ENCODE data around the gene SUN3. TPM values are rescaled to one million over a fixed set of nuclear protein-coding genes. Genes with fewer than 3 reads are reported as not detected.

Gene SUN3
- total and polyA plus RNA-seq, 4 donors = not detected

GRCh38 chr7:48038815-48039506, 10.1 kb upstream of the SUN3 start:
- no peak overlapping the region for H3K4me3 ChIP-seq (ENCODE audit: low read length in 2 of 2)
- H3K4me1 ChIP-seq (ENCODE audit: control insufficient read depth in 1 of 2, insufficient read depth in 2 of 2, low read length in 2 of 2) = no peaks in the 10 kb centered on the region
- no peaks in the 10 kb centered on the region for H3K27me3 ChIP-seq (ENCODE audit: control insufficient read depth in 1 of 2, insufficient read depth in 2 of 2, low read length in 1 of 2)
- no peaks in the 10 kb centered on the region for H3K36me3 ChIP-seq (ENCODE audit: control insufficient read depth in 1 of 2, insufficient read depth in 2 of 2, low read length in 1 of 2)
- no peak overlapping the region for H3K27ac ChIP-seq (ENCODE audit: low read depth in 1 of 2, low read length in 2 of 2)
- ATAC-seq (ENCODE audit: low FRiP score) (no peak), DNase-seq (no peak)
- intact Hi-C loops (cut with DNase I) = loop anchor here (5.0 to 10.0 kb wide), 4 partner anchors 48 to 68 kb away; partner anchors contain the start of gene UPP1 (in 1 of the 2)
- 45 to 65% methylated on average over 5 of the region's 5 CpGs for WGBS, 2 donors
- no peaks in the 10 kb centered on the region for H3K9me3 ChIP-seq (ENCODE audit: control insufficient read depth, low read length)

- H3K27me3 ChIP-seq (ENCODE audit: control insufficient read depth in 1 of 2, insufficient read depth in 2 of 2, low read length in 1 of 2) = no peaks in the 10 kb centered on the region
- intact Hi-C loops (cut with DNase I) = loop anchor here (5.0 to 10.0 kb wide), 4 partner anchors 51 to 71 kb away; partner anchors contain the start of gene UPP1 (in 1 of the 2)
- WGBS, 2 donors = 1 to 2% methylated on average over 42 of the region's 42 CpGs
- ATAC-seq (ENCODE audit: low FRiP score) (peak; percentile 27), DNase-seq (peak; percentile 61 to 80)
- H3K36me3 ChIP-seq (ENCODE audit: control insufficient read depth in 1 of 2, insufficient read depth in 2 of 2, low read length in 1 of 2) = no peaks in the 10 kb centered on the region
- H3K4me3 ChIP-seq (ENCODE audit: low read length in 2 of 2) = peak overlapping the region in 1 of 2 donors; percentile 17
- H3K9me3 ChIP-seq (ENCODE audit: control insufficient read depth, low read length) = no peaks in the 10 kb centered on the region
- H3K4me1 ChIP-seq (ENCODE audit: control insufficient read depth in 1 of 2, insufficient read depth in 2 of 2, low read length in 2 of 2) = no peaks in the 10 kb centered on the region
- H3K27ac ChIP-seq (ENCODE audit: low read depth in 1 of 2, low read length in 2 of 2) = no peak overlapping the region
Observed at GRCh38 chr7:48035967-48036478, 7.1 kb upstream of the SUN3 start.

GRCh38 chr7:48035301-48035966, 6.5 kb upstream of the SUN3 start, which contains the start of gene C7orf57:
C7orf57 (plus strand) TSS chr7:48035543; CDS start chr7:48036309, 766 bp downstream.
- 1% methylated on average over 55 to 62 of the region's 62 CpGs for WGBS, 2 donors
- Histone ChIP-seq H3K4me3 (ENCODE audit: low read length in 2 of 2) (peak within 1 kb of the TSS; percentile 17 to 72), H3K4me1 (ENCODE audit: control insufficient read depth in 1 of 2, insufficient read depth in 2 of 2, low read length in 2 of 2) (no peaks in the 10 kb centered on the region), H3K9me3 (ENCODE audit: control insufficient read depth, low read length) (no peaks in the 10 kb centered on the region), H3K27me3 (ENCODE audit: control insufficient read depth in 1 of 2, insufficient read depth in 2 of 2, low read length in 1 of 2) (no peaks in the 10 kb centered on the region), H3K36me3 (ENCODE audit: control insufficient read depth in 1 of 2, insufficient read depth in 2 of 2, low read length in 1 of 2) (no peaks in the 10 kb centered on the region), H3K27ac (ENCODE audit: low read depth in 1 of 2, low read length in 2 of 2) (no peak within 1 kb of the TSS)
- peak; percentile 96 to 98 for DNase-seq
- peak; percentile 97 for ATAC-seq (ENCODE audit: low FRiP score)
- intact Hi-C loops (cut with DNase I) = loop anchor here (5.0 to 10.0 kb wide), 4 partner anchors 51 to 72 kb away; partner anchors contain the start of gene UPP1 (in 1 of the 2)

GRCh38 chr7:48033922-48034321, 5.0 kb upstream of the SUN3 start:
- Histone ChIP-seq H3K4me3 (ENCODE audit: low read length in 2 of 2) (no peak overlapping the region), H3K4me1 (ENCODE audit: control insufficient read depth in 1 of 2, insufficient read depth in 2 of 2, low read length in 2 of 2) (no peaks in the 10 kb centered on the region), H3K9me3 (ENCODE audit: control insufficient read depth, low read length) (no peaks in the 10 kb centered on the region), H3K27ac (ENCODE audit: low read depth in 1 of 2, low read length in 2 of 2) (no peak overlapping the region), H3K36me3 (ENCODE audit: control insufficient read depth in 1 of 2, insufficient read depth in 2 of 2, low read length in 1 of 2) (no peaks in the 10 kb centered on the region), H3K27me3 (ENCODE audit: control insufficient read depth in 1 of 2, insufficient read depth in 2 of 2, low read length in 1 of 2) (no peaks in the 10 kb centered on the region)
- ATAC-seq (ENCODE audit: low FRiP score) (no peak), DNase-seq (no peak)
- 46 to 56% methylated on average over 5 of the region's 5 CpGs for WGBS, 2 donors
- intact Hi-C loops (cut with DNase I) = loop anchor here in 1 of 2 donors (10.0 kb wide), 1 partner anchor 49 kb away; no protein-coding TSS in a partner anchor

- H3K9me3 ChIP-seq (ENCODE audit: control insufficient read depth, low read length) = no peaks in the 10 kb centered on the region
- no peak for DNase-seq
- intact Hi-C loops (cut with DNase I) = loop anchor here in 1 of 2 donors (10.0 kb wide), 1 partner anchor 46 kb away; no protein-coding TSS in a partner anchor
Observed at GRCh38 chr7:48031111-48031510, 2.2 kb upstream of the SUN3 start.

GRCh38 chr7:48025624-48026023, 3.3 kb downstream of the SUN3 start:
- DNase-seq = no peak
- peaks cover 2% of the 10 kb centered on the region for H3K9me3 ChIP-seq (ENCODE audit: control insufficient read depth, low read length)
- H3K27me3 ChIP-seq (ENCODE audit: control insufficient read depth in 1 of 2, insufficient read depth in 2 of 2, low read length in 1 of 2) = no peaks in the 10 kb centered on the region
- no peak for ATAC-seq (ENCODE audit: low FRiP score)
- no peak overlapping the region for H3K27ac ChIP-seq (ENCODE audit: low read depth in 1 of 2, low read length in 2 of 2)
- intact Hi-C loops (cut with DNase I) = no loop called here
- H3K4me1 ChIP-seq (ENCODE audit: control insufficient read depth in 1 of 2, insufficient read depth in 2 of 2, low read length in 2 of 2) = no peaks in the 10 kb centered on the region
- no peak overlapping the region for H3K4me3 ChIP-seq (ENCODE audit: low read length in 2 of 2)
- WGBS, 2 donors = 24 to 36% methylated on average over 5 of the region's 5 CpGs
- no peaks in the 10 kb centered on the region for H3K36me3 ChIP-seq (ENCODE audit: control insufficient read depth in 1 of 2, insufficient read depth in 2 of 2, low read length in 1 of 2)

More at GRCh38 chr7:48031111-48031510, 2.2 kb upstream of the SUN3 start:
- Histone ChIP-seq H3K27me3 (ENCODE audit: control insufficient read depth in 1 of 2, insufficient read depth in 2 of 2, low read length in 1 of 2) (no peaks in the 10 kb centered on the region), H3K4me3 (ENCODE audit: low read length in 2 of 2) (no peak overlapping the region), H3K4me1 (ENCODE audit: control insufficient read depth in 1 of 2, insufficient read depth in 2 of 2, low read length in 2 of 2) (no peaks in the 10 kb centered on the region), H3K36me3 (ENCODE audit: control insufficient read depth in 1 of 2, insufficient read depth in 2 of 2, low read length in 1 of 2) (no peaks in the 10 kb centered on the region), H3K27ac (ENCODE audit: low read depth in 1 of 2, low read length in 2 of 2) (no peak overlapping the region)
- 82 to 85% methylated on average over 2 of the region's 2 CpGs for WGBS, 2 donors
- ATAC-seq (ENCODE audit: low FRiP score) = no peak

GRCh38 chr7:48017674-48018073, 11.2 kb downstream of the SUN3 start:
- Histone ChIP-seq H3K4me3 (ENCODE audit: low read length in 2 of 2) (no peak overlapping the region), H3K27me3 (ENCODE audit: control insufficient read depth in 1 of 2, insufficient read depth in 2 of 2, low read length in 1 of 2) (no peaks in the 10 kb centered on the region), H3K9me3 (ENCODE audit: control insufficient read depth, low read length) (no peaks in the 10 kb centered on the region), H3K27ac (ENCODE audit: low read depth in 1 of 2, low read length in 2 of 2) (no peak overlapping the region), H3K4me1 (ENCODE audit: control insufficient read depth in 1 of 2, insufficient read depth in 2 of 2, low read length in 2 of 2) (peaks cover 0 to 2% of the 10 kb centered on the region in 2 donors), H3K36me3 (ENCODE audit: control insufficient read depth in 1 of 2, insufficient read depth in 2 of 2, low read length in 1 of 2) (no peaks in the 10 kb centered on the region)
- no peak for ATAC-seq (ENCODE audit: low FRiP score)
- intact Hi-C loops (cut with DNase I) = no loop called here
- no peak for DNase-seq
- WGBS, 2 donors = 94 to 97% methylated on average over 4 of the region's 4 CpGs

GRCh38 chr7:48016641-48017040, 12.3 kb downstream of the SUN3 start:
- Histone ChIP-seq H3K9me3 (ENCODE audit: control insufficient read depth, low read length) (no peaks in the 10 kb centered on the region), H3K36me3 (ENCODE audit: control insufficient read depth in 1 of 2, insufficient read depth in 2 of 2, low read length in 1 of 2) (no peaks in the 10 kb centered on the region), H3K4me3 (ENCODE audit: low read length in 2 of 2) (no peak overlapping the region), H3K27ac (ENCODE audit: low read depth in 1 of 2, low read length in 2 of 2) (no peak overlapping the region), H3K4me1 (ENCODE audit: control insufficient read depth in 1 of 2, insufficient read depth in 2 of 2, low read length in 2 of 2) (peaks cover 0 to 2% of the 10 kb centered on the region in 2 donors), H3K27me3 (ENCODE audit: control insufficient read depth in 1 of 2, insufficient read depth in 2 of 2, low read length in 1 of 2) (no peaks in the 10 kb centered on the region)
- intact Hi-C loops (cut with DNase I) = no loop called here
- ATAC-seq (ENCODE audit: low FRiP score) (no peak), DNase-seq (no peak)

Data from aorta (tissue), 5 donors.